ENCODE data around the gene SNX10.

The SNX10 gene

DNA sequence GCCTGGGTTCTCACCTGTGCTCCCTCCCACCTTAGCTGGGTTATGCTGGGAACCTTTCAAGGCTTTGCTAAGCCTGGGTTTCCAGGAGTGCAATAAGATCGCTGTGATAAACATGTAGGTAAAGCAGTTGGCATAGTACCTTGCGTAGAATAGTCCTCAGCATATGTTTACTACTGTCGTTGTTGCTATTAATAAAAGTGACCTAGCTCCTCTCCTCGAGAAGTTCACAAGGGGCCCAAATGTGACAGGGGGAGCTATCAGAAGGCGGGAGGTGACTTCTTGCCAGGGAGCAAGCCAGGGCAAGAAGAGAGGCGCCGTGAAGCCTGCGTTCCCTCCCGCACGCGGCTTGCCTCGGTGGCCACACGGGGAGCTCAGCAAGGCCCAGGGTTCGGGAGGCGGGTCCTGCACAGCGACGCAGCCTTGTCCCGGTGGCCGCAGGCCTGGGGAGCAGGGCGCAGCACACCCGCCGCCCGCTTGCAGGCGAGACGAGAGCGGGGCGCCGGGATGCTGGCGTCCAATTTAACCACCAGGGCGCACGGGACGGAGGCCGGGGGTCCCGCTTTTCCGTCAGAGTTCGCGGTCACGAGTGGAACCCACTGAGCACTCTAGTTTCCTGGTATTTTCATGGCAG lies 106.2 kb downstream of the SNX10 start:
- no peaks in the 10 kb centered on the region for H3K9me3 ChIP-seq (ENCODE audit: control insufficient read depth, insufficient read depth, low read length)
- H3K27me3 ChIP-seq (ENCODE audit: control insufficient read depth, low read length) = peaks cover 9% of the 10 kb centered on the region
- H3K36me3 ChIP-seq (ENCODE audit: control insufficient read depth, low read length) = no peaks in the 10 kb centered on the region
- H3K79me2 ChIP-seq (ENCODE audit: control insufficient read depth, low read length) = no peaks in the 10 kb centered on the region
- H3K27ac ChIP-seq (ENCODE audit: low read depth, low read length) = peak overlapping the region; percentile 88
- peaks cover 24% of the 10 kb centered on the region for H3F3A ChIP-seq (ENCODE audit: control insufficient read depth, insufficient read depth)
- H4K20me1 ChIP-seq (ENCODE audit: control insufficient read depth, insufficient read depth, low read depth, low read length) = no peaks in the 10 kb centered on the region
- H3K4me1 ChIP-seq (ENCODE audit: control insufficient read depth, low read length) = peaks cover 42% of the 10 kb centered on the region
- TF ChIP-seq EZH2phosphoT487 (IDR thresholded peaks at IDR 0.05; ENCODE audit: borderline replicate concordance, low read length) = no peak
- TF ChIP-seq, protein P1, sequence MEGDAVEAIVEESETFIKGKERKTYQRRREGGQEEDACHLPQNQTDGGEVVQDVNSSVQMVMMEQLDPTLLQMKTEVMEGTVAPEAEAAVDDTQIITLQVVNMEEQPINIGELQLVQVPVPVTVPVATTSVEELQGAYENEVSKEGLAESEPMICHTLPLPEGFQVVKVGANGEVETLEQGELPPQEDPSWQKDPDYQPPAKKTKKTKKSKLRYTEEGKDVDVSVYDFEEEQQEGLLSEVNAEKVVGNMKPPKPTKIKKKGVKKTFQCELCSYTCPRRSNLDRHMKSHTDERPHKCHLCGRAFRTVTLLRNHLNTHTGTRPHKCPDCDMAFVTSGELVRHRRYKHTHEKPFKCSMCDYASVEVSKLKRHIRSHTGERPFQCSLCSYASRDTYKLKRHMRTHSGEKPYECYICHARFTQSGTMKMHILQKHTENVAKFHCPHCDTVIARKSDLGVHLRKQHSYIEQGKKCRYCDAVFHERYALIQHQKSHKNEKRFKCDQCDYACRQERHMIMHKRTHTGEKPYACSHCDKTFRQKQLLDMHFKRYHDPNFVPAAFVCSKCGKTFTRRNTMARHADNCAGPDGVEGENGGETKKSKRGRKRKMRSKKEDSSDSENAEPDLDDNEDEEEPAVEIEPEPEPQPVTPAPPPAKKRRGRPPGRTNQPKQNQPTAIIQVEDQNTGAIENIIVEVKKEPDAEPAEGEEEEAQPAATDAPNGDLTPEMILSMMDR (IDR thresholded peaks at IDR 0.05; ENCODE audit: low read depth, low read length, poor library complexity, severe bottlenecking) = peak; percentile 31
- peak overlapping the region; percentile 93 for H3K4me2 ChIP-seq (ENCODE audit: low read length)
- no peaks in the 10 kb centered on the region for H3K9me2 ChIP-seq (replicated peaks; ENCODE audit: control insufficient read depth, low read length)
- peak overlapping the region; percentile 75 for H3K4me3 ChIP-seq (ENCODE audit: low read length)

DNA sequence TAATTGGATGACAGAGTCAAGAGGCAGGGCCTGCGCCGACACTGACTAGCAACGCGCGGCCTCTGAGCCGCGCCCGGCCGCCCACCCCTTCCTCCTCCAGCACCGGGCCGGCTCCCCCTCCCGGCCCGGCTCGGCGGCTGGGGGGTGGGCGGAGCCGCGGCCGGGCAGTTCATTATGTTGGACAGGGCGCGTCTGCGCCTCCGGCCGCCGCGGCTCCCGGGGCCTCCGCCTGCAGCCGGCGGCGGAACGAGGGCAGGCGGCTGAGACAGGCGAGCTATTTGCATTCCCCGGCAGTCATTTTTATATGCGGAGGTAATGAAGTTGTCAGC lies 106.7 kb downstream of the SNX10 start:
- Histone ChIP-seq H3K36me3 (ENCODE audit: control insufficient read depth, low read length) (no peaks in the 10 kb centered on the region), H3K27ac (ENCODE audit: low read depth, low read length) (peak overlapping the region; percentile 88), H3K4me1 (ENCODE audit: control insufficient read depth, low read length) (peaks cover 46% of the 10 kb centered on the region), H3F3A (ENCODE audit: control insufficient read depth, insufficient read depth) (peaks cover 24% of the 10 kb centered on the region), H3K9me3 (ENCODE audit: control insufficient read depth, insufficient read depth, low read length) (no peaks in the 10 kb centered on the region), H4K20me1 (ENCODE audit: control insufficient read depth, insufficient read depth, low read depth, low read length) (no peaks in the 10 kb centered on the region), H3K79me2 (ENCODE audit: control insufficient read depth, low read length) (no peaks in the 10 kb centered on the region), H3K9me2 (replicated peaks; ENCODE audit: control insufficient read depth, low read length) (no peaks in the 10 kb centered on the region), H3K27me3 (ENCODE audit: control insufficient read depth, low read length) (peaks cover 6% of the 10 kb centered on the region), H3K4me3 (ENCODE audit: low read length) (peak overlapping the region; percentile 75), H3K4me2 (ENCODE audit: low read length) (peak overlapping the region; percentile 93)
- no peak for TF ChIP-seq EZH2phosphoT487 (IDR thresholded peaks at IDR 0.05; ENCODE audit: borderline replicate concordance, low read length)
- TF ChIP-seq, protein P1 (IDR thresholded peaks at IDR 0.05; ENCODE audit: low read depth, low read length, poor library complexity, severe bottlenecking) = peak; percentile 13

DNA sequence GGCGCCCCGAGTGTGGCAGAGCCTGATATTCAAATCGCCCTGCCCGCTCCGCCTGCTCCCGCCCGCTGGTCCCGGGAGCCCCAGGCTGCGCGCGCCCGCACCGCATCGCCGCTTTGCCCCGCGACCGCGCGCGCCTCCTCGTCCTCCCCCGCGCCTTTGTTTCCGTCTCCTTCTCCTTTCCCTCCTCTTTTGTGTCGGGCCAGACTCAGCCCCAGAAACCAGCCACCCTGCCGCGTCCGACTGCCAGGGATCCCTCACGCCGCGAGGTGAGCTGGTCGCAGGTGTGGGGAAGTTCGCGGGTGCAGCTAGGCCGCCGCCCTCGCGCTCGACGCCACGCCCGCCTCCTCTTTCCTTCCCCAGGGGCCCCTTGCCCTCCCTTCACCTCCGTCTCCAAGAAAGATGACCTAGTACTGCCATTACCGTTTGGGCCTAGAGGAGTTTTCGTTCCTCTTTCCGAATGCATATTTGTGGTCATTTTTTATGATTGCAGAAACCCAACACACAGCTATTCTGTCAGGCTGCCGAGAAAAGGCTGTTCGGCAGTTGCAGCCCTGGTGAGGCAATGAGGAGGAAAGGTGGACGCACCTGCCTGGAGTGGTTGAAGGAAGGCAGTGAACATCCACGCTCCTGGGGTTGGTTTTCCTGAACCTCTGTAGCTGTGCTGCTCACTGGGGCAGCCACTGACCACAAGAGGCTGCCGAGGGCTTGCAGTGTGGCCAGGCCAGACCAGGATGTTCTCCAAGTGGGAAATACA lies 107.3 kb downstream of the SNX10 start:
- Histone ChIP-seq H3K27me3 (ENCODE audit: control insufficient read depth, low read length) (peaks cover under 1% of the 10 kb centered on the region; the same call in 1 of the 2 replicates), H3K9me3 (ENCODE audit: control insufficient read depth, insufficient read depth, low read length) (no peaks in the 10 kb centered on the region), H3K4me3 (ENCODE audit: low read length) (peak overlapping the region; percentile 75), H3K36me3 (ENCODE audit: control insufficient read depth, low read length) (no peaks in the 10 kb centered on the region), H3K27ac (ENCODE audit: low read depth, low read length) (peak overlapping the region; percentile 88), H3F3A (ENCODE audit: control insufficient read depth, insufficient read depth) (peaks cover 24% of the 10 kb centered on the region), H3K79me2 (ENCODE audit: control insufficient read depth, low read length) (no peaks in the 10 kb centered on the region), H3K4me1 (ENCODE audit: control insufficient read depth, low read length) (peaks cover 46% of the 10 kb centered on the region), H4K20me1 (ENCODE audit: control insufficient read depth, insufficient read depth, low read depth, low read length) (no peaks in the 10 kb centered on the region), H3K4me2 (ENCODE audit: low read length) (peak overlapping the region; percentile 93), H3K9me2 (replicated peaks; ENCODE audit: control insufficient read depth, low read length) (no peaks in the 10 kb centered on the region)
- TF ChIP-seq, protein P1 (IDR thresholded peaks at IDR 0.05; ENCODE audit: low read depth, low read length, poor library complexity, severe bottlenecking) = no peak
- no peak for TF ChIP-seq EZH2phosphoT487 (IDR thresholded peaks at IDR 0.05; ENCODE audit: borderline replicate concordance, low read length)

Measured in DOHH2 (cell line).